ENCODE results near the gene SNW1.
"Not testable (repeated sequence)": the region's sequence is repeated elsewhere in the genome, so short reads cannot be mapped to it uniquely, and the experiment has no call there.

SNW1 gene

GRCh38 chr14:77799863-77800730, 39.1 kb upstream of the SNW1 start, which contains the start of gene ADCK1:
ADCK1 (plus strand) TSS chr14:77800109; CDS start chr14:77818979, 18,870 bp downstream.
- peak within 1 kb of the TSS; percentile 69 for H3K4me3 ChIP-seq (ENCODE audit: control insufficient read depth, low read depth, low read length)
- TF ChIP-seq CTCF (IDR thresholded peaks at IDR 0.05; ENCODE audit: control insufficient read depth, insufficient read depth, low read depth, low read length, missing control alignments), result peak; percentile 64
- DNase-seq (ENCODE audit: low read depth), result no peak

GRCh38 chr14:77799456-77799855, 38.5 kb upstream of the SNW1 start:
- not testable (repeated sequence) for DNase-seq (ENCODE audit: low read depth)
- H3K4me3 ChIP-seq (ENCODE audit: control insufficient read depth, low read depth, low read length), result peak overlapping the region; percentile 69

GRCh38 chr14:77794357-77794756, 33.4 kb upstream of the SNW1 start:
- H3K4me3 ChIP-seq (ENCODE audit: control insufficient read depth, low read depth, low read length), result no peak overlapping the region
- DNase-seq (ENCODE audit: low read depth), result no peak
- no peak for TF ChIP-seq CTCF (IDR thresholded peaks at IDR 0.05; ENCODE audit: control insufficient read depth, insufficient read depth, low read depth, low read length, missing control alignments)

GRCh38 chr14:77793255-77793654, 32.3 kb upstream of the SNW1 start:
- H3K4me3 ChIP-seq (ENCODE audit: control insufficient read depth, low read depth, low read length); DNase-seq (ENCODE audit: low read depth): not testable (repeated sequence)

GRCh38 chr14:77791225-77791600, 30.3 kb upstream of the SNW1 start:
- no peak for DNase-seq (ENCODE audit: low read depth)
- no peak overlapping the region for H3K4me3 ChIP-seq (ENCODE audit: control insufficient read depth, low read depth, low read length)
- no peak for TF ChIP-seq CTCF (IDR thresholded peaks at IDR 0.05; ENCODE audit: control insufficient read depth, insufficient read depth, low read depth, low read length, missing control alignments)

GRCh38 chr14:77790566-77791224, 29.7 kb upstream of the SNW1 start:
- TF ChIP-seq CTCF (IDR thresholded peaks at IDR 0.05; ENCODE audit: control insufficient read depth, insufficient read depth, low read depth, low read length, missing control alignments), result no peak
- H3K4me3 ChIP-seq (ENCODE audit: control insufficient read depth, low read depth, low read length), result no peak overlapping the region
- DNase-seq (ENCODE audit: low read depth), result no peak

- DNase-seq (ENCODE audit: low read depth), result no peak
- no peak overlapping the region for H3K4me3 ChIP-seq (ENCODE audit: control insufficient read depth, low read depth, low read length)
- TF ChIP-seq CTCF (IDR thresholded peaks at IDR 0.05; ENCODE audit: control insufficient read depth, insufficient read depth, low read depth, low read length, missing control alignments), result no peak
These were observed 25.2 kb upstream of the SNW1 start for GRCh38 chr14:77786148-77786547.

Measured in AG09309 (cell line).